Brain microvascular endothelial cell (primary cell): ENCODE results near the gene CARD16.

ENCODE experiments used
- DNase-seq: peaks from one replicate; pipeline ENCODE4 v3.0.0-alpha.2; 2020
- H3K27ac ChIP-seq: fragments of 250-450 bp; sonication (Bioruptor Pico); 2 replicates; pipeline ENCODE4 v1.5.1; 2020; ENCODE audit warnings: mild to moderate bottlenecking, moderate library complexity
- H3K27me3 ChIP-seq: fragments of 250-450 bp; sonication (Bioruptor Pico); replicated peaks from 2 replicates; pipeline ENCODE4 v1.5.1; 2020; ENCODE audit warnings: mild to moderate bottlenecking
- H3K36me3 ChIP-seq: fragments of 250-450 bp; sonication (Bioruptor Pico); replicated peaks from 2 replicates; pipeline ENCODE4 v1.5.1; 2020; ENCODE audit warnings: mild to moderate bottlenecking
- H3K4me3 ChIP-seq: 2 replicates; pipeline ENCODE4 v1.5.1; 2011; ENCODE audit warnings: low read depth, mild to moderate bottlenecking, control low read depth, low read length, moderate library complexity
- CTCF ChIP-seq: IDR thresholded peaks from 2 replicates; pipeline ENCODE4 v1.5.1; 2011; ENCODE audit warnings: low read depth, mild to moderate bottlenecking, moderate library complexity, low read length, control low read depth, inconsistent platforms; ENCODE audit errors: missing control alignments
- in situ Hi-C: cut with HindIII; loops from 2 replicates; pipeline ENCODE4 v1.10.0; 2017; ENCODE audit warnings: low sequenced_read_pairs, low pct_ligation_motif_present

Gene CARD16

GRCh38 chr11:105057432-105057831 lies 12.3 kb upstream of the CARD16 start:
- H3K4me3 ChIP-seq = no peak overlapping the region
- DNase-seq = no peak
- no peaks in the 10 kb centered on the region for H3K36me3 ChIP-seq
- H3K27ac ChIP-seq = no peak overlapping the region
- in situ Hi-C loops = no loop called here
- no peak for TF ChIP-seq CTCF
- H3K27me3 ChIP-seq = no peaks in the 10 kb centered on the region

GRCh38 chr11:105056446-105056845 lies 11.3 kb upstream of the CARD16 start:
- no peak for DNase-seq
- Histone ChIP-seq H3K36me3 (no peaks in the 10 kb centered on the region), H3K27me3 (no peaks in the 10 kb centered on the region), H3K4me3 (no peak overlapping the region), H3K27ac (no peak overlapping the region)
- in situ Hi-C loops = no loop called here
- no peak for TF ChIP-seq CTCF

DNA sequence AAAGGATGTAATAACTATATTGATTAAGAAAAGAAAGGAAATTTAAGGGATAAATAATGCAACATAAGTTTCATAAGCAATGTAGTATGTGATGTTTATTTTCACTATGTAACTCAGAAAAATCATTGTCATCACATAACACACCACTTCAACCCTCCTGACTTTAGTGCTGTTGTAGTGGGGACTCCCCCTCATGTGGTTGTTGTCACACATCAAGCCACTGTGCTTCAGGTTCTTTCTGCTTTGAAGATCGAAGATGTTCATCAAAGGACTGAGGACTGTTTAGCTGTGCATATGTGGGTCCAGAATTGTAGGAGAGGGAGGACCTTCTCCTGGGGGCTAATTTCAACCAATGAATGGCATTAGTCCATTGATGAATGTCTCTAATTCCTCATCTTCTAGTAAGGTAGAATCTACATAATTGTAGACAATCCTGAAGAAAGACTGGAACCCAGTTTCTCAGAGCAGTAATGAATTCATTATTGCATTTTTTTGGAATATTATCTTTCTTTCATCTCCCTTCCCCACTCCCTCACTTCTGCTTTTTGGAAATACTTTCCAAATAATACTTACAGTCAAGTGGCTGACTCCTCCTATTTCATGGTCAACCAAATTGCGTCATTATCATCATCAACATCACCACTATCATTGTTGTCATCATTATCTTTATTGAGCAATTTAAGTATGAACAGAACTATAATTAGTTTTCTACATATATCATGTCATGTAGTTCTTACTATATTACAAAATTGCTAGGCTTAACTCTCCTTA lies 9.8 kb upstream of the CARD16 start:
- TF ChIP-seq CTCF = no peak
- Histone ChIP-seq H3K27ac (no peak overlapping the region), H3K27me3 (no peaks in the 10 kb centered on the region), H3K36me3 (no peaks in the 10 kb centered on the region), H3K4me3 (no peak overlapping the region)
- DNase-seq = no peak
- in situ Hi-C loops = no loop called here

DNA sequence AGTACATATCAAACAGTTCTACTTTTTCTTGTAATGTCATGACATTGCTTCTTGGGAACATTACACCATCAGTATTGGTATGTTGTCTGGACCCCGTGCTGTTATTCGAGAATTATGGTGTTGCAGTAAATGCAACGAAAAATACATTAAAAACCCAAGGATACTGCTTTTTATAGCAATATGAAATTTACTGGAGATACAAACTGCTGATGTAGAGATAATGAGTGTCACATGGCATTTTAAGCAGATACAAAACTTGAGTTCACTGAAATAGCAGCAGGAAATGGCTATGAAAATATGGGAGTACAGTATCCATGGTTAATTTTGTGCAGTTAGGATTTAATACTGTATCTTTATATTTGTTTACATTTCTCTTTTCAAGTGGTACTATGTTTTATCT lies 7.4 kb upstream of the CARD16 start:
- in situ Hi-C loops = no loop called here
- no peak overlapping the region for H3K4me3 ChIP-seq
- DNase-seq = no peak
- no peak overlapping the region for H3K27ac ChIP-seq
- no peaks in the 10 kb centered on the region for H3K27me3 ChIP-seq
- no peak for TF ChIP-seq CTCF
- H3K36me3 ChIP-seq = no peaks in the 10 kb centered on the region

- no peak for DNase-seq
- Histone ChIP-seq H3K27me3 (no peaks in the 10 kb centered on the region), H3K4me3 (no peak overlapping the region), H3K27ac (no peak overlapping the region), H3K36me3 (no peaks in the 10 kb centered on the region)
- TF ChIP-seq CTCF = no peak
- in situ Hi-C loops = no loop called here
Observed at GRCh38 chr11:105051559-105051958, 6.4 kb upstream of the CARD16 start.

DNA sequence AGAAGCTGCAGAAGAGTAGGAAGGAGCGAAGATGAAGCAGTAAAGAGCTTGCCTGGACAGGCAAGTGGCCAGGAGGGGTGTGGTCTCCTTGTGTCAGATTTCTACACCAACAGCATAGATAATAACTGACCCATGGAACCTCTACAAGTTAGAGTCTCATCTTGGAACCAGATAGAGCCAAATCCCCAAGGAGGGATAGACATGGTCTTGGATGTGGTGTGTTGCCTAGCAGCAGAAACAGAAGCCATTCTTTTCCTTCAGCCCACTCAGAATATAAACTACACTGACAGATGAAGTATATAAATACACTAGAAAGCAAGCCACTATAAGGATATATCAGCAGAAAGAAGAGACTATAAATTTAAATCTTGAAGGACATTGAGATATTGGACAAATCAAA lies 4.3 kb upstream of the CARD16 start:
- no peak for TF ChIP-seq CTCF
- Histone ChIP-seq H3K27me3 (no peaks in the 10 kb centered on the region), H3K27ac (no peak overlapping the region), H3K4me3 (no peak overlapping the region), H3K36me3 (no peaks in the 10 kb centered on the region)
- in situ Hi-C loops = no loop called here
- DNase-seq = no peak
